Mucosa of stomach (tissue), 1 donor: ENCODE results near the gene ZNF658.
"Not testable (repeated sequence)": the region's sequence is repeated elsewhere in the genome, so short reads cannot be mapped to it uniquely, and the experiment has no call there.

ENCODE experiments used
- H3K27me3 ChIP-seq: one replicate; pipeline ENCODE4 v1.7.0; 2013; ENCODE audit warnings: mild to moderate bottlenecking, low read length; ENCODE audit not compliant: control insufficient read depth, insufficient read depth
- H3K36me3 ChIP-seq: one replicate; pipeline ENCODE4 v1.7.0; 2013; ENCODE audit warnings: low read length; ENCODE audit not compliant: control insufficient read depth, insufficient read depth
- H3K4me1 ChIP-seq: one replicate; pipeline ENCODE4 v1.7.0; 2013; ENCODE audit warnings: mild to moderate bottlenecking, low read length; ENCODE audit not compliant: control insufficient read depth, insufficient read depth
- H3K4me3 ChIP-seq: one replicate; pipeline ENCODE4 v1.7.0; 2013; ENCODE audit warnings: low read length
- H3K9ac ChIP-seq: one replicate; pipeline ENCODE4 v1.7.0; 2013; ENCODE audit warnings: mild to moderate bottlenecking, low read length, moderate library complexity
- H3K9me3 ChIP-seq: one replicate; pipeline ENCODE4 v1.7.0; 2013; ENCODE audit warnings: mild to moderate bottlenecking, low read length, moderate library complexity; ENCODE audit not compliant: control insufficient read depth
- donor health status: Pancreatic carcinoma.

Gene ZNF658

GRCh38 chr9:66900490-66901131 lies at the start of gene ZNF658:
Gene ZNF658, plus strand, starts transcription at chr9:66900725. Its CDS starts 2,837 bp downstream, at chr9:66903562.
- not testable (repeated sequence) for H3K36me3 ChIP-seq, H3K4me1 ChIP-seq, H3K9me3 ChIP-seq, H3K4me3 ChIP-seq, H3K27me3 ChIP-seq
- peak within 1 kb of the TSS; percentile 34 for H3K9ac ChIP-seq

- H3K36me3 ChIP-seq, H3K4me1 ChIP-seq, H3K9me3 ChIP-seq, H3K9ac ChIP-seq, H3K4me3 ChIP-seq, H3K27me3 ChIP-seq: not testable (repeated sequence)
Measured at GRCh38 chr9:66861732-66862131, 38.8 kb upstream of the ZNF658 start.

DNA sequence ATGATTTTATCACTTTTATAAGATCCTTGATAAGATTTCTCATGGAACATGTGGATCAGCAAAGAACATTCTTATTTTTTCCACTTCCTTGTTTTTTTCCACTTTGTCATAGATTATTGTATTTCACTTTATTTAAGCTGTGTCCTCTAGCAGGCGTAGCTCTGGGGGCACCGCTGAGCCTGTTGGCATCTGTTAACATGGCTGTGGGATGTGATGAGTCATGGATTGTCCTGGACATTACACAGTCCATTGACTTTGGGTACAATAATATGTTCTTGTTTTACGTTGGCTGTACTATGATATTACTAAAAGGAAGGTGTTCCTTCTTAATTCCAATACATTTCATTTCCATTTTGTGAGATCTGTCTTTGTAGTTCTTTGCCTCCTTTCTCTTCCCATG lies 31.9 kb upstream of the ZNF658 start:
- not testable (repeated sequence) for H3K9me3 ChIP-seq, H3K9ac ChIP-seq, H3K4me3 ChIP-seq, H3K36me3 ChIP-seq, H3K4me1 ChIP-seq, H3K27me3 ChIP-seq

DNA sequence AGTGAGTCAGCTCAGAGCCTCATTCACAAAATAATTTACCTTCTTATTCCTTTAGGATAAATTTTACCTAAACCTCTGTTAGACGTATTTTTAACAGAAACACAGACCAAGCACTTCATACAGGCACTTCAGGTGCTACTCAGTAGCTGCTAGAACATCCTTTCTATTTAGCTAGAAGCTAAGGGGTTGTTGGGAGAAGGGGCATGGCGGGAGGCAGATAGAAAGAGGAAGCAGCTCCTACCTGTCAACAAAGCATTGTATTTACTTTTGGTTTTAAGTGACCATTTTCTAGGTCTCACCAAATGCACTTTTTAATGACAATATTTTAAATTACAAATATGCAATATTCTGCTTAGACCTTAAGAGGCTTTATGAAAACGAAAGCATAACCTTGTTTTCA lies 19.9 kb upstream of the ZNF658 start:
- H3K9ac ChIP-seq, H3K9me3 ChIP-seq, H3K27me3 ChIP-seq, H3K36me3 ChIP-seq, H3K4me3 ChIP-seq, H3K4me1 ChIP-seq: not testable (repeated sequence)

GRCh38 chr9:66881847-66882246 lies 18.7 kb upstream of the ZNF658 start:
- H3K4me3 ChIP-seq, H3K4me1 ChIP-seq, H3K9ac ChIP-seq, H3K36me3 ChIP-seq, H3K27me3 ChIP-seq, H3K9me3 ChIP-seq: not testable (repeated sequence)

DNA sequence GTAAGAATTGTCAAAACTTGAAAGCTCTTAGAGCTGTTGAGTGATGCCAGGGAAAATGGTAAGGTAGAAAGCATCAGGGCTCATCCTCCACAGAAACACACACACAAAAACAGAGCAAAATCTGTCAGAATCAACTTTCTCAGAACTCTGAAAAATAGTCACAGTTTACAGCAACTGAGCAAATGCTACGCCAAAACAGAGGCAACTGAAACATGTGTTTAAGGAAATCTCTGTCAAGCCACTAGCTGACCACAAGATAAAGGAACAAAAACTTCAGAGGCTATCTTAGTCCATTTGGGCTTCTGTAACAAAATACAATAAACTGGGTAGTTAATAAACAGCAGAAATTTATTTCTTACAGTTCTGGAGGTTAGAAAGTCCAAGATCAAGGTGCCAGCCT lies 10.2 kb upstream of the ZNF658 start:
- H3K4me3 ChIP-seq, H3K9me3 ChIP-seq, H3K36me3 ChIP-seq, H3K4me1 ChIP-seq, H3K9ac ChIP-seq, H3K27me3 ChIP-seq: not testable (repeated sequence)

GRCh38 chr9:66901141-66901540 lies 616 bp downstream of the ZNF658 start:
- not testable (repeated sequence) for H3K4me3 ChIP-seq, H3K27me3 ChIP-seq, H3K4me1 ChIP-seq, H3K9me3 ChIP-seq, H3K36me3 ChIP-seq
- H3K9ac ChIP-seq = peak overlapping the region; percentile 34

DNA sequence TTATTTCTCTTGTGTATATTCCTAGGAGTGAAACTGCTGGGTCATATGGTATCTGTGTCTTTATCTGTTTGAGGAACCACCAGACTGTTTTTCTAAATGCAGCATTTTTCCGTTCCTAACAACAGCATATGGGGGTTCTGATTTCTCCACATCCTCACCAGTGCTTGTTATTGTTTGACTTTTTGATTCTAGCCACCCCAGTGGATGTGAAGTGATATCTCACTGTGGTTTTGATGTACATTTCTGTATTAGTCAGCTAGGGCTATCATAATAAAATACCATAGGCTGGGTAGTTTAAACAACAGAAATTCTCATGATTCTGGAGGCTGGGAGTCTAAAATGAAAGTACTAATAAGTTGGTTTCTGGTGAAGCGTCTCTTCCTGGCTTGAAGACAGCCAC lies 9.0 kb downstream of the ZNF658 start:
- H3K4me3 ChIP-seq, H3K27me3 ChIP-seq, H3K9ac ChIP-seq, H3K36me3 ChIP-seq, H3K4me1 ChIP-seq, H3K9me3 ChIP-seq: not testable (repeated sequence)

DNA sequence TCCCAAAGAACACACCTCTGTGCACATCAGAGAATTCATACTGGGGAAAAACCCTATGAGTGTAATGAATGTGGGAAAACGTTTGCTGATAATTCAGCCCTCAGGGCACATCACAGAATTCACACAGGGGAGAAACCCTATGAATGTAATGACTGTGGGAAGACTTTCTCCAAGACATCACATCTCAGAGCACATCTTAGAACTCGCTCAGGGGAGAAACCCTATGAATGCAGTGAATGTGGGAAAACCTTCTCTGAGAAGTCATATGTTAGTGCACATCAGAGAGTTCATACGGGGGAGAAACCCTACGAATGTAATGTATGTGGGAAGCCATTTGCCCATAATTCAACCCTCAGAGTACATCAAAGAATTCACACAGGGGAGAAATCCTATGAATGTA lies 19.5 kb downstream of the ZNF658 start:
- H3K36me3 ChIP-seq, H3K9me3 ChIP-seq, H3K9ac ChIP-seq, H3K4me1 ChIP-seq, H3K4me3 ChIP-seq, H3K27me3 ChIP-seq: not testable (repeated sequence)

DNA sequence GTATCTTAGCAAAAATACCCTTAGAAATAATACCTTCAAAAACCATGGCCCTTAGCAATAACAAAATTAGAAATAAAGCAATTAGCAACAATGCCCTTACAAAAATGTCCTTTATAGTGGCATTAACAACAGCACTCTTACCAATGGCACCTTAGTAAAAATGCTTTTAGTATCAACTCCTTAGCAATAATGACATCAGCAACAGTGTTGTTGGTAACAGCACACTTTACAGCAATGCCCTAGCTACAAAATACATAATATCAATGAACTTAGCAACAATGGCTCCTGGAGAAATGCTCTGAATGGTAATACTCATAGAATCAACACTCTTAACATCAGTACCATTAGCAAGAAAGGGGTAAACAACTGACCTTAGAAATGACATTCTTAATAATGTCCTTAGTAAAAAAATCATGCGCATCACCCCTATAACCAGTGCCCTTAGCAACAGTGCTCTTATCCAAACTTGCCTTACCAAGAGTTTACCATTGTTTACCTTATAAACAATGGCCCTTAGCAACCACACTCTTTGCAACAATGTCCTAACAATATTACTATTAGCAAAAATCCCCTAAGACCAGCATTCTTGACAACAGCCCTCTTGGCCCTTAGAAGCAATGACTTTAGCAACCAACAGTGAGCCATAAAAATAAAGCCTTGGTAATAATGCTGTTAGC lies 35.8 kb downstream of the ZNF658 start:
- H3K27me3 ChIP-seq, H3K4me1 ChIP-seq, H3K9ac ChIP-seq, H3K36me3 ChIP-seq, H3K9me3 ChIP-seq, H3K4me3 ChIP-seq: not testable (repeated sequence)

DNA sequence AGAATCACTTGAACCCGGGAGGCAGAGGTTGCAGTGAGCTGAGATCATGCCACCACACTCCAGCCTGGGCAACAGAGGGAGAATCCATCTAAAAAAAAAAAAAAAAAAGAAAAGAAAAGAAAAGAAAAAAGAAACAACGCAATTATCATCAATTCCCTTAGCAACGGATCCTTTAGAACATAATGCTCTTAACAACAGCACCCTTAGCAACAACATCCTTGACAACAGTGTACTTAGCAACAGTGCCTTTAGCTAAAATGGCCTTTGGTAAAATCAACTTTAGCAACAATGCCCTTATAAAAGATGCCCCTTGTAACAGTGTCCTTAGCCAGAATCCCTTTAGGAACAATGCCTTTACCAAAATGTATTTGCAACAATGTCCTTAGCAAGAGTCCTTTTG lies 37.1 kb downstream of the ZNF658 start:
- not testable (repeated sequence) for H3K9ac ChIP-seq, H3K4me1 ChIP-seq, H3K9me3 ChIP-seq, H3K36me3 ChIP-seq, H3K4me3 ChIP-seq, H3K27me3 ChIP-seq

GRCh38 chr9:66938322-66938721 lies 37.8 kb downstream of the ZNF658 start:
- not testable (repeated sequence) for H3K27me3 ChIP-seq, H3K4me3 ChIP-seq, H3K9me3 ChIP-seq, H3K4me1 ChIP-seq, H3K36me3 ChIP-seq, H3K9ac ChIP-seq
